H9 (cell line): Measurements from ENCODE around the gene METTL18. TPM values are rescaled to one million over a fixed set of nuclear protein-coding genes. Genes with fewer than 3 reads are reported as not detected.

Source experiments
- DNase-seq: peaks from one replicate; pipeline ENCODE4 v3.0.0-alpha.2; 2017
- H2AFZ ChIP-seq: one replicate; pipeline ENCODE4 v1.6.1; 2013; ENCODE audit warnings: mild to moderate bottlenecking, low read length, control low read depth, moderate library complexity
- H2AK5ac ChIP-seq: 2 replicates; pipeline ENCODE4 v1.6.1; 2013; ENCODE audit warnings: low read length, control low read depth, mixed read lengths; ENCODE audit not compliant: insufficient read length
- H2BK120ac ChIP-seq: one replicate; pipeline ENCODE4 v1.6.1; 2013; ENCODE audit warnings: low read depth, mild to moderate bottlenecking, low read length, control low read depth, inconsistent platforms; ENCODE audit not compliant: poor library complexity, severe bottlenecking
- H2BK12ac ChIP-seq: 2 replicates; pipeline ENCODE4 v1.6.1; 2013; ENCODE audit warnings: low read length, control low read depth, mixed read lengths, low read depth; ENCODE audit not compliant: insufficient read length
- H2BK15ac ChIP-seq: 2 replicates; pipeline ENCODE4 v1.6.1; 2013; ENCODE audit warnings: low read depth, low read length, control low read depth
- H2BK20ac ChIP-seq: one replicate; pipeline ENCODE4 v1.6.1; 2013; ENCODE audit warnings: low read depth, mild to moderate bottlenecking, low read length, control low read depth, inconsistent platforms; ENCODE audit not compliant: poor library complexity, severe bottlenecking
- H2BK5ac ChIP-seq: 2 replicates; pipeline ENCODE4 v1.6.1; 2013; ENCODE audit warnings: low read length, control low read depth, mixed read lengths; ENCODE audit not compliant: insufficient read length
- H3K14ac ChIP-seq: 2 replicates; pipeline ENCODE4 v1.6.1; 2013; ENCODE audit warnings: low read length, control low read depth; ENCODE audit not compliant: insufficient read depth
- H3K18ac ChIP-seq: 2 replicates; pipeline ENCODE4 v1.6.1; 2013; ENCODE audit warnings: low read depth, mild to moderate bottlenecking, mixed read lengths, low read length, control low read depth; ENCODE audit not compliant: insufficient read length
- H3K23ac ChIP-seq: 2 replicates; pipeline ENCODE4 v1.6.1; 2013; ENCODE audit warnings: low read length, control low read depth, mixed read lengths, low read depth; ENCODE audit not compliant: insufficient read length
- H3K23me2 ChIP-seq: 2 replicates; pipeline ENCODE4 v1.6.1; 2013; ENCODE audit warnings: low read depth, mild to moderate bottlenecking, mixed read lengths, low read length, control low read depth; ENCODE audit not compliant: insufficient read length, poor library complexity, severe bottlenecking
- H3K27ac ChIP-seq: 2 replicates; pipeline ENCODE4 v1.5.1; 2013; ENCODE audit warnings: low read length, control low read depth, mixed read lengths, low read depth; ENCODE audit not compliant: insufficient read length
- H3K27me3 ChIP-seq: 2 replicates; pipeline ENCODE4 v1.6.1; 2013; ENCODE audit warnings: low read length, control low read depth, inconsistent platforms; ENCODE audit not compliant: insufficient read depth
- H3K4ac ChIP-seq: 2 replicates; pipeline ENCODE4 v1.6.1; 2013; ENCODE audit warnings: low read depth, mild to moderate bottlenecking, control low read depth, inconsistent platforms, low read length, moderate library complexity
- H3K4me1 ChIP-seq: 2 replicates; pipeline ENCODE4 v1.6.1; 2013; ENCODE audit warnings: low read length, control low read depth, inconsistent platforms; ENCODE audit not compliant: insufficient read depth
- H3K4me2 ChIP-seq: 2 replicates; pipeline ENCODE4 v1.6.1; 2013; ENCODE audit warnings: low read length, control low read depth, mixed read lengths; ENCODE audit not compliant: insufficient read length, insufficient read depth
- H3K56ac ChIP-seq: 2 replicates; pipeline ENCODE4 v1.6.1; 2013; ENCODE audit warnings: low read depth, mild to moderate bottlenecking, mixed read lengths, low read length, control low read depth; ENCODE audit not compliant: insufficient read length
- H3K79me1 ChIP-seq: 2 replicates; pipeline ENCODE4 v1.6.1; 2013; ENCODE audit warnings: low read depth, mild to moderate bottlenecking, moderate library complexity, low read length, control low read depth, inconsistent platforms; ENCODE audit not compliant: insufficient read depth, poor library complexity, severe bottlenecking
- H3K79me2 ChIP-seq: 2 replicates; pipeline ENCODE4 v1.6.1; 2013; ENCODE audit warnings: low read length, control low read depth, inconsistent platforms; ENCODE audit not compliant: insufficient read depth
- H3K9ac ChIP-seq: 2 replicates; pipeline ENCODE4 v1.6.1; 2013; ENCODE audit warnings: low read length, control low read depth, mixed read lengths; ENCODE audit not compliant: insufficient read length; ENCODE audit errors: extremely low read depth
- H3K9me3 ChIP-seq: one replicate; pipeline ENCODE4 v1.6.1; 2013; ENCODE audit warnings: low read depth, low read length, inconsistent platforms; ENCODE audit not compliant: control insufficient read depth
- H3T11ph ChIP-seq: one replicate; pipeline ENCODE4 v1.6.1; 2013; ENCODE audit warnings: mild to moderate bottlenecking, low read length, control low read depth, inconsistent platforms
- H4K20me1 ChIP-seq: one replicate; pipeline ENCODE4 v1.6.1; 2013; ENCODE audit not compliant: control insufficient read depth, insufficient read length, insufficient read depth
- H4K5ac ChIP-seq: 2 replicates; pipeline ENCODE4 v1.6.1; 2013; ENCODE audit warnings: low read depth, mild to moderate bottlenecking, mixed read lengths, low read length, control low read depth; ENCODE audit not compliant: insufficient read length
- H4K8ac ChIP-seq: replicated peaks from 2 replicates; pipeline ENCODE4 v1.6.1; 2013; ENCODE audit warnings: low read length, control low read depth, mixed read lengths, low read depth; ENCODE audit not compliant: insufficient read length
- H4K91ac ChIP-seq: 2 replicates; pipeline ENCODE4 v1.6.1; 2013; ENCODE audit warnings: low read depth, mild to moderate bottlenecking, moderate library complexity, mixed read lengths, low read length, control low read depth; ENCODE audit not compliant: insufficient read length
- H3K27ac Mint-ChIP-seq, 3 experiments: 2 replicates in 2 of 3; 3 replicates in 1 of 3; pipeline ENCODE4 v1.8.0; 2020 to 2021; ENCODE audit warnings: mixed read lengths in 3 of 3, mild to moderate bottlenecking in 1 of 3, moderate library complexity in 1 of 3
- H3K27me3 Mint-ChIP-seq: 2 replicates; pipeline ENCODE4 v1.8.0; 2021; ENCODE audit warnings: low read depth, mild to moderate bottlenecking, moderate library complexity, mixed read lengths
- H3K36me3 Mint-ChIP-seq, 3 experiments: 2 replicates in 2 of 3; 3 replicates in 1 of 3; pipeline ENCODE4 v1.8.0; 2020 to 2021; ENCODE audit warnings: low read depth in 3 of 3, mixed read lengths in 3 of 3; ENCODE audit not compliant: insufficient read depth in 1 of 3
- H3K4me1 Mint-ChIP-seq, 2 experiments: 2 replicates each; pipeline ENCODE4 v1.8.0; 2020; ENCODE audit warnings: mixed read lengths in 2 of 2
- H3K4me3 Mint-ChIP-seq, 2 experiments: 2 replicates in 1 of 2; 3 replicates in 1 of 2; pipeline ENCODE4 v1.8.0; 2020 to 2021; ENCODE audit warnings: mild to moderate bottlenecking in 2 of 2, mixed read lengths in 2 of 2, moderate library complexity in 1 of 2
- H3K9me3 Mint-ChIP-seq, 2 experiments: 2 replicates in 1 of 2; 3 replicates in 1 of 2; pipeline ENCODE4 v1.8.0; 2020; ENCODE audit warnings: mild to moderate bottlenecking in 2 of 2, mixed read lengths in 2 of 2, moderate library complexity in 1 of 2
- WGBS: extraction: QIAGEN DNeasy Blood & Tissue Kit; methylation state at CpG from one replicate; pipeline ENCODE4 v1.1.7; 2013; ENCODE audit warnings: missing lambda C conversion rate, low lambda C conversion rate, mixed read lengths; ENCODE audit not compliant: insufficient read length; ENCODE audit errors: extremely low coverage; 5-methylcytosine and 5-hydroxymethylcytosine counted together
- total RNA-seq: library from RNA; stranded (reverse); gene quantifications from 2 replicates; pipeline ENCODE4 v1.2.1, GENCODE V29; 2021
- TF ChIP-seq, protein P1 (sequence below): fragments of 200-600 bp; sonication (generic); conservative IDR thresholded peaks from 3 replicates; pipeline ENCODE4 v1.8.0; 2021; ENCODE audit warnings: antibody characterized with exemption, mild to moderate bottlenecking

Gene METTL18
- total RNA-seq, 1 experiment from 2014 or later, result 8.7 TPM

DNA sequence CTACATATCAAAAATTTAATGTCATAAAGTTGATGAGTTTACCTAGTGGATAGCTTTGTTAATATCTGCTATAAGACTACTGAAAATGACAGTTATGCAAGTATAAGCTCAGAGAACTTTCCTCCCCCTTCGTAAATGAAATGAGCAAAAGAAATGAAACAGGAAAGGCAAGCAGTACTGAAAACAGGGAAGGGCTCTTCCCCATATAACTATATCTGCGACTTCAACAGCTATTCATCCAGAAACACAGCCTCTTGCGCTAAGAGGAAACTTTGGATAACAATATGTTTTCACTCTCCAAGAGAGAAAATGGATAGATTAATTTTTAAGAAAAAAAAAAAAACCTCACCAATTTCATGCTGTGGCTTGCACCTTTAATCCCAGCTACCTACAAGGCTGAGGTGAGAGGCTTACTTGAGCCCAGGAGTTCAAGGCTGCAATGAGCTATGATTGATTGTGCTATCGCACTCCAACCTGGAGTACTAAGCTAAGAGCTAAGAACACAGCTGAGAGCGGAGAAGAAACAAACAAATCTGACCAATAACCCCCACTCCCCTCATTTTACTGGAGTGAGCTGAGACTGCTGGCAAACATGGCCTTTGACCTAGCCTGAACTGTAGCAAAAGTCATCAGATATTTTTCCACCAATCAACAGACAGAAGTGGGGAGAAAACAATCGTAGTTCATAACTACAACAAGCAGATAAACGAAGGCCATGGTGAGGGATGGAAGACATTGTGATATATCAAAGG, 29.0 kb downstream of the METTL18 start:
- H3K9me3 Mint-ChIP-seq, result peaks cover 0 to 3% of the 10 kb centered on the region in 2 experiments; a peak in 1 of 5 replicates
- H4K5ac ChIP-seq, result no peak overlapping the region
- no peak overlapping the region for H2AFZ ChIP-seq

More for the DNA sequence above, 29.0 kb downstream of the METTL18 start:
- H2BK120ac ChIP-seq, result no peak overlapping the region
- Mint-ChIP-seq H3K4me1 (no peaks in the 10 kb centered on the region), H3K27ac (no peak overlapping the region), H3K36me3 (no peaks in the 10 kb centered on the region), H3K4me3 (no peak overlapping the region), H3K27me3 (no peaks in the 10 kb centered on the region; the same call in 1 of the 2 replicates)
- TF ChIP-seq, protein P1, sequence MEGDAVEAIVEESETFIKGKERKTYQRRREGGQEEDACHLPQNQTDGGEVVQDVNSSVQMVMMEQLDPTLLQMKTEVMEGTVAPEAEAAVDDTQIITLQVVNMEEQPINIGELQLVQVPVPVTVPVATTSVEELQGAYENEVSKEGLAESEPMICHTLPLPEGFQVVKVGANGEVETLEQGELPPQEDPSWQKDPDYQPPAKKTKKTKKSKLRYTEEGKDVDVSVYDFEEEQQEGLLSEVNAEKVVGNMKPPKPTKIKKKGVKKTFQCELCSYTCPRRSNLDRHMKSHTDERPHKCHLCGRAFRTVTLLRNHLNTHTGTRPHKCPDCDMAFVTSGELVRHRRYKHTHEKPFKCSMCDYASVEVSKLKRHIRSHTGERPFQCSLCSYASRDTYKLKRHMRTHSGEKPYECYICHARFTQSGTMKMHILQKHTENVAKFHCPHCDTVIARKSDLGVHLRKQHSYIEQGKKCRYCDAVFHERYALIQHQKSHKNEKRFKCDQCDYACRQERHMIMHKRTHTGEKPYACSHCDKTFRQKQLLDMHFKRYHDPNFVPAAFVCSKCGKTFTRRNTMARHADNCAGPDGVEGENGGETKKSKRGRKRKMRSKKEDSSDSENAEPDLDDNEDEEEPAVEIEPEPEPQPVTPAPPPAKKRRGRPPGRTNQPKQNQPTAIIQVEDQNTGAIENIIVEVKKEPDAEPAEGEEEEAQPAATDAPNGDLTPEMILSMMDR, result no peak
- no peak overlapping the region for H2BK5ac ChIP-seq
- H3K27ac ChIP-seq, result no peak overlapping the region
- no peaks in the 10 kb centered on the region for H3K27me3 ChIP-seq
- no peaks in the 10 kb centered on the region for H3K4me1 ChIP-seq
- H3K79me1 ChIP-seq, result no peaks in the 10 kb centered on the region
- H3K14ac ChIP-seq, result no peak overlapping the region
- H3K18ac ChIP-seq, result no peak overlapping the region
- no peak overlapping the region for H3T11ph ChIP-seq
- H2BK20ac ChIP-seq, result no peak overlapping the region
- no peak overlapping the region for H3K56ac ChIP-seq
- H3K9me3 ChIP-seq, result no peaks in the 10 kb centered on the region
- no peak overlapping the region for H3K23ac ChIP-seq
- H4K8ac ChIP-seq, result no peak overlapping the region
- H3K23me2 ChIP-seq, result no peaks in the 10 kb centered on the region
- H3K9ac ChIP-seq, result no peak overlapping the region
- no peak overlapping the region for H4K91ac ChIP-seq
- H2BK15ac ChIP-seq, result 0 out of 2 replicates have a peak overlapping the region, but pooled peaks have one; percentile 33
- no peak overlapping the region for H2AK5ac ChIP-seq
- H3K4me2 ChIP-seq, result no peak overlapping the region
- no peaks in the 10 kb centered on the region for H4K20me1 ChIP-seq
- H3K4ac ChIP-seq, result no peak overlapping the region
- no peaks in the 10 kb centered on the region for H3K79me2 ChIP-seq
- no CpG with 5 or more reads among the region's 7 CpGs for WGBS
- H2BK12ac ChIP-seq, result no peak overlapping the region
- DNase-seq, result no peak
